Panc1 (cell line): Measurements from ENCODE around the gene WWOX. TPM values are rescaled to one million over a fixed set of nuclear protein-coding genes. Genes with fewer than 3 reads are reported as not detected.

ENCODE experiments used
- ATAC-seq: fragments of 200-7000 bp; cut with Tn5 transposase; 2 replicates; pipeline ENCODE4 v1.9.1; 2020; ENCODE audit warnings: mild to moderate bottlenecking, moderate library complexity
- BruUV-seq: library from RNA; stranded (reverse); fragments of 400-500 nt; replicated peaks from 2 replicates; lab custom pipeline; 2021; lab: Mats Ljungman, UMichigan
- CTCF ChIA-PET: fragments of 300-600 bp; sonication (Branson Sonifier 250); formaldehyde crosslinking; loops from one replicate; lab custom pipeline; 2022; ENCODE audit warnings: antibody characterized with exemption; lab: Charles Lee
- POLR2A ChIA-PET: fragments of 300-600 bp; sonication (Branson Sonifier 250); formaldehyde crosslinking; loops from one replicate; lab custom pipeline; 2022; ENCODE audit warnings: antibody characterized with exemption; lab: Charles Lee
- DNase-seq: peaks from one replicate; pipeline ENCODE4 v3.0.0-alpha.2; 2010; ENCODE audit warnings: low read depth, low spot score
- H3K27ac ChIP-seq: 2 replicates; pipeline ENCODE4 v1.5.1; 2011; ENCODE audit warnings: mild to moderate bottlenecking, low read length, inconsistent platforms
- H3K27me3 ChIP-seq: fragments of 200-500 bp; sonication (Bioruptor generic); 2 replicates; pipeline ENCODE4 v1.6.0; 2014; ENCODE audit warnings: low read length, inconsistent platforms; ENCODE audit not compliant: control insufficient read depth, insufficient read depth
- H3K36me3 ChIP-seq: fragments of 200-500 bp; sonication (Bioruptor generic); 2 replicates; pipeline ENCODE4 v1.5.1; 2014; ENCODE audit warnings: inconsistent platforms, mild to moderate bottlenecking, low read length, moderate library complexity; ENCODE audit not compliant: control insufficient read depth, insufficient read depth
- H3K4me1 ChIP-seq: 2 replicates; pipeline ENCODE4 v1.5.1; 2011; ENCODE audit warnings: inconsistent platforms, mild to moderate bottlenecking, low read length, moderate library complexity; ENCODE audit not compliant: control insufficient read depth, insufficient read depth
- H3K4me3 ChIP-seq, 2 experiments: 2 replicates each; pipeline ENCODE4 v1.5.1; 2011 to 2012; ENCODE audit warnings: low read depth in 2 of 2, low read length in 2 of 2, mild to moderate bottlenecking in 2 of 2, inconsistent platforms in 1 of 2, moderate library complexity in 1 of 2
- H3K9me3 ChIP-seq: fragments of 200-500 bp; sonication (Bioruptor generic); 2 replicates; pipeline ENCODE4 v1.5.1; 2014; ENCODE audit warnings: low read depth, mild to moderate bottlenecking, inconsistent platforms, low read length, moderate library complexity; ENCODE audit not compliant: control insufficient read depth, insufficient read depth
- CTCF ChIP-seq: fragments of 450-650 bp; IDR thresholded peaks from 2 replicates; pipeline ENCODE4 v1.5.1; 2017; ENCODE audit warnings: mild to moderate bottlenecking
- POLR2AphosphoS5 ChIP-seq: IDR thresholded peaks from 2 replicates; pipeline ENCODE4 v1.6.1; 2012; ENCODE audit warnings: mild to moderate bottlenecking, low read depth, low read length, moderate library complexity
- REST ChIP-seq, 2 experiments: IDR thresholded peaks; 2 replicates each; pipeline ENCODE4 v1.6.1; 2011 to 2012; ENCODE audit warnings: low read depth in 2 of 2, control low read depth in 1 of 2, low read length in 1 of 2, mild to moderate bottlenecking in 1 of 2, moderate library complexity in 1 of 2; ENCODE audit not compliant: insufficient read depth in 1 of 2
- SIN3A ChIP-seq: IDR thresholded peaks from 2 replicates; pipeline ENCODE4 v1.6.1; 2012; ENCODE audit warnings: low read depth, mild to moderate bottlenecking, low read length, moderate library complexity, borderline replicate concordance; ENCODE audit not compliant: insufficient read depth
- TCF7L2 ChIP-seq: IDR thresholded peaks from 2 replicates; pipeline ENCODE4 v1.6.1; 2011; ENCODE audit warnings: mild to moderate bottlenecking, low read depth, low read length, inconsistent platforms
- in situ Hi-C: cut with HindIII; loops from 2 replicates; pipeline ENCODE4 v1.10.0; 2016; ENCODE audit warnings: low sequenced_read_pairs, low pct_unique_long_range_greater_than_20kb
- intact Hi-C: fragments of 100-400 bp; cut with micrococcal nuclease; formaldehyde crosslinking; loops from one replicate; pipeline ENCODE4 v1.10.0; 2022; ENCODE audit not compliant: unreplicated experiment
- total RNA-seq: library from RNA; stranded (reverse); gene quantifications from one replicate; pipeline ENCODE4 v1.2.1, GENCODE V29; 2021; ENCODE audit not compliant: unreplicated experiment

The WWOX gene
- total RNA-seq, 1 experiment from 2014 or later = 12.5 TPM

- intact Hi-C loops (no loop called here), in situ Hi-C loops (no loop called here)
- no peak for TF ChIP-seq CTCF
- TF ChIP-seq SIN3A = no peak
- TF ChIP-seq POLR2AphosphoS5 = no peak
- TF ChIP-seq TCF7L2 = no peak
- no peak for TF ChIP-seq REST (IDR thresholded peaks at IDR 0.05; ENCODE audit: insufficient read depth in 1 of 2, low read depth in 2 of 2, low read length in 1 of 2)
- no TSS peak for BruUV-seq
- Histone ChIP-seq H3K9me3 (no peaks in the 10 kb centered on the region), H3K36me3 (no peaks in the 10 kb centered on the region), H3K4me1 (no peaks in the 10 kb centered on the region), H3K27me3 (no peaks in the 10 kb centered on the region), H3K4me3 (no peak overlapping the region), H3K27ac (no peak overlapping the region)
- DNase-seq = no peak
- CTCF ChIA-PET = no interaction called here
- no peak for ATAC-seq
- POLR2A ChIA-PET = no interaction called here
These were observed 886.5 kb downstream of the WWOX start for GRCh38 chr16:78985716-78986605.

DNA sequence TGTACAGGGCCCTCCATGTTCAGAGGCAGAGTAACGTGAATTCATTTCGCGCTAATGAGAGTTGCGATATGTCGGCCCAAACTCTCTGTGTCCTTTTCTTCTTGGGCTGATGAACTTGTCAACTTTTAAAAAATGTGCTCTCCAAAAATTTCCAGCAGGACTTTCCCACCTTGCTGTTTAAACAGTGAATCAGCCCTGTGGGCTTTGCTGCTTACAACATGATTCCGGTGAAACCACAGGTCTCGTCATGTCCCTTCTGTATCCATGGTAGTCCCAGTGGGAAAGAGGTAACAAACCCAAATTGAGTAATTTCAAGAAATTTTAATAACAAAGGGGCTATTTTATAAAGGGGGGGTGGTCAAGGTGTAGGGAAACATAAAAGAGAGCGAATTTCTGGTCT lies 888.2 kb downstream of the WWOX start:
- in situ Hi-C loops = no loop called here
- intact Hi-C loops = no loop called here
- Histone ChIP-seq H3K27ac (no peak overlapping the region), H3K4me3 (no peak overlapping the region), H3K4me1 (no peaks in the 10 kb centered on the region), H3K27me3 (no peaks in the 10 kb centered on the region), H3K9me3 (no peaks in the 10 kb centered on the region), H3K36me3 (no peaks in the 10 kb centered on the region)
- no TSS peak for BruUV-seq
- ChIA-PET CTCF (no interaction called here), POLR2A (no interaction called here)
- ATAC-seq (no peak), DNase-seq (no peak)
- TF ChIP-seq REST (IDR thresholded peaks at IDR 0.05; ENCODE audit: insufficient read depth in 1 of 2, low read depth in 2 of 2, low read length in 1 of 2) (no peak), CTCF (no peak), POLR2AphosphoS5 (no peak), SIN3A (no peak), TCF7L2 (no peak)
